HEK293T (cell line): ENCODE measurements around the gene EIF3J.

ENCODE experiments used
- CTCF ChIA-PET: fragments of 350-600 bp; formaldehyde crosslinking; extraction: SDS; loops from one replicate; lab custom pipeline; 2021; ENCODE audit warnings: antibody characterized with exemption, inconsistent platforms; lab: Yijun Ruan, JAX
- POLR2A ChIA-PET: fragments of 350-600 bp; formaldehyde crosslinking; extraction: SDS; loops from one replicate; lab custom pipeline; 2020; ENCODE audit warnings: antibody characterized with exemption, inconsistent platforms; lab: Yijun Ruan, JAX
- DNase-seq: peaks from one replicate; pipeline ENCODE4 v3.0.0; 2012; ENCODE audit warnings: mixed read lengths; ENCODE audit errors: extremely low spot score
- ARNT ChIP-seq: fragments of 450-650 bp; IDR thresholded peaks from 2 replicates; pipeline ENCODE4 v1.6.1; 2017; ENCODE audit warnings: mild to moderate bottlenecking
- BHLHE40 ChIP-seq: fragments of 450-650 bp; IDR thresholded peaks from 2 replicates; pipeline ENCODE4 v1.6.1; 2016; ENCODE audit warnings: mild to moderate bottlenecking, moderate library complexity, borderline replicate concordance
- CTBP1 ChIP-seq: fragments of 450-650 bp; IDR thresholded peaks from 2 replicates; pipeline ENCODE4 v1.6.1; 2016; ENCODE audit warnings: borderline replicate concordance
- ELF4 ChIP-seq: fragments of 450-650 bp; IDR thresholded peaks from 2 replicates; pipeline ENCODE4 v1.6.1; 2017; ENCODE audit warnings: antibody characterized with exemption
- FOXA1 ChIP-seq: fragments of 450-650 bp; IDR thresholded peaks from 2 replicates; pipeline ENCODE4 v1.6.1; 2016; ENCODE audit warnings: mild to moderate bottlenecking
- FOXK2 ChIP-seq: fragments of 450-650 bp; IDR thresholded peaks from 2 replicates; pipeline ENCODE4 v1.6.1; 2016; ENCODE audit warnings: mild to moderate bottlenecking
- FOXM1 ChIP-seq: fragments of 450-650 bp; IDR thresholded peaks from 2 replicates; pipeline ENCODE4 v1.6.1; 2017; ENCODE audit warnings: mild to moderate bottlenecking, borderline replicate concordance
- HDGF ChIP-seq: fragments of 450-650 bp; IDR thresholded peaks from 2 replicates; pipeline ENCODE4 v1.6.1; 2017; ENCODE audit warnings: antibody characterized with exemption, borderline replicate concordance
- L3MBTL2 ChIP-seq: fragments of 450-650 bp; conservative IDR thresholded peaks from 2 replicates; pipeline ENCODE4 v1.6.1; 2016; ENCODE audit warnings: mild to moderate bottlenecking
- LEF1 ChIP-seq: fragments of 450-650 bp; IDR thresholded peaks from 2 replicates; pipeline ENCODE4 v1.6.1; 2017; ENCODE audit warnings: mild to moderate bottlenecking, borderline replicate concordance
- NFRKB ChIP-seq: fragments of 450-650 bp; IDR thresholded peaks from 2 replicates; pipeline ENCODE4 v1.6.1; 2016; ENCODE audit warnings: mild to moderate bottlenecking, moderate library complexity
- SP1 ChIP-seq: fragments of 450-650 bp; IDR thresholded peaks from 2 replicates; pipeline ENCODE4 v1.6.1; 2017
- SUZ12 ChIP-seq: fragments of 450-650 bp; IDR thresholded peaks from 2 replicates; pipeline ENCODE4 v1.6.1; 2016; ENCODE audit warnings: mild to moderate bottlenecking
- TARDBP ChIP-seq: fragments of 450-650 bp; IDR thresholded peaks from 2 replicates; pipeline ENCODE4 v1.6.1; 2016
- ZNF384 ChIP-seq: fragments of 450-650 bp; IDR thresholded peaks from 2 replicates; pipeline ENCODE4 v1.6.1; 2016
- TF ChIP-seq, protein P1 (sequence below): fragments of 450-650 bp; IDR thresholded peaks from 2 replicates; pipeline ENCODE4 v1.6.1; 2016

The EIF3J gene

DNA sequence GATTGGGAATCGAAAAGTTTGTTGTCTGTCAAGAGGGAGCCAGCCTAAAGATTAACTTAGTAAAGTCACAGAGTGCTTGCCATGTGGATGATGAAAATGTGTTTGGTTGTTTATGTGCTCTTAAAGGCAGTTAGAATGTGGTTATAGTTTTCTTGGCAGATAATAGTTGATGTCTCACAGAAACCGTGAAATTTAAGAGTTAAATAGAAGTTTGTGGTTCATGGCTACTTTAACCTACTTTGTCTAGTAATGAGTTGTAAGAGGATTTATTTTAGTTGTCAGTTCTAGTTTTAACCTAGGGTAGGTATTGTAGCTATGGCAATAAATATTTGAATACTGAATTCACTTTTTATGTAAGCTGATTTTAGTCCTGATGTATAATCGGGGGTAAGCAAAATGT is 36.4 kb upstream of the EIF3J start:
- CTCF ChIA-PET, result interaction anchor here (1.4 kb wide), 1 partner anchor 596 kb away, joined by 3 read pairs; no protein-coding TSS in a partner anchor
- TF ChIP-seq FOXK2 (no peak), TARDBP (no peak), LEF1 (no peak), L3MBTL2 (no peak), ZNF384 (no peak), ARNT (no peak), NFRKB (no peak), FOXM1 (no peak), ELF4 (no peak), HDGF (no peak), SP1 (no peak)
- TF ChIP-seq, protein P1, sequence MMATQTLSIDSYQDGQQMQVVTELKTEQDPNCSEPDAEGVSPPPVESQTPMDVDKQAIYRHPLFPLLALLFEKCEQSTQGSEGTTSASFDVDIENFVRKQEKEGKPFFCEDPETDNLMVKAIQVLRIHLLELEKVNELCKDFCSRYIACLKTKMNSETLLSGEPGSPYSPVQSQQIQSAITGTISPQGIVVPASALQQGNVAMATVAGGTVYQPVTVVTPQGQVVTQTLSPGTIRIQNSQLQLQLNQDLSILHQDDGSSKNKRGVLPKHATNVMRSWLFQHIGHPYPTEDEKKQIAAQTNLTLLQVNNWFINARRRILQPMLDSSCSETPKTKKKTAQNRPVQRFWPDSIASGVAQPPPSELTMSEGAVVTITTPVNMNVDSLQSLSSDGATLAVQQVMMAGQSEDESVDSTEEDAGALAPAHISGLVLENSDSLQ, result no peak
- DNase-seq, result no peak
- POLR2A ChIA-PET, result interaction anchor here (1.4 kb wide), 1 partner anchor 37 kb away, joined by 4 read pairs; the partner anchor contains the start of gene EIF3J

GRCh38 chr15:44501768-44502366 is 35.1 kb upstream of the EIF3J start:
- POLR2A ChIA-PET, result interaction anchor here (1.0 to 1.4 kb wide), 3 partner anchors 35 to 75 kb away, joined by 4 to 5 read pairs (median 5); partner anchors contain the start of genes CTDSPL2 and EIF3J
- DNase-seq, result peak; percentile 14
- no peak for TF ChIP-seq NFRKB
- no peak for TF ChIP-seq TARDBP
- TF ChIP-seq ELF4, result no peak
- no peak for TF ChIP-seq FOXA1
- no peak for TF ChIP-seq FOXM1
- TF ChIP-seq BHLHE40, result no peak
- TF ChIP-seq HDGF, result no peak
- no peak for TF ChIP-seq ZNF384
- no peak for TF ChIP-seq FOXK2
- TF ChIP-seq SP1, result no peak
- no peak for TF ChIP-seq CTBP1
- TF ChIP-seq, protein P1, result no peak
- TF ChIP-seq ARNT, result no peak
- TF ChIP-seq SUZ12, result no peak
- CTCF ChIA-PET, result interaction anchor here (0.8 to 1.4 kb wide), 5 partner anchors 15 to 598 kb away, joined by 3 read pairs; no protein-coding TSS in a partner anchor

- POLR2A ChIA-PET, result no interaction called here
These were observed 20.5 kb upstream of the EIF3J start for GRCh38 chr15:44516436-44516835.

DNA sequence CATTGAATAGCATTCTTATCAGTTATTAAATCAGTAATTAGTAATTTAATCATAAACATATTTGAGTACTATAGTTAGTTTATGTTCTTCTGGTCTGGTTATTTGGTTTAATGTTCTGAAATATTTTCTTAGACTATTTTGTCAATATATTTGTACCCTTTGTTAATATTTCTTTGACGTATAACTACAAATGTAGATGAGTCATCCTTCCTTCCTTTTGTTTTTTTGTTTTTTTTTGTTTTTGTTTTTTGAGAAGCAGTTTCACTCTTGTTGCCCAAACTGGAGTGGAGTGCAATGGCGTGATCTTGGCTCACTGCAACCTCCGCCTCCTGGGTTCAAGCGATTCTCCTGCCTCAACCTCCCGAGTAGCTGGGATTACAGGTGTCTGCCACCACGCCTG is 17.4 kb upstream of the EIF3J start:
- CTCF ChIA-PET, result no interaction called here
- no peak for TF ChIP-seq SUZ12
- no peak for TF ChIP-seq L3MBTL2
- TF ChIP-seq CTBP1, result no peak
- TF ChIP-seq, protein P1, result no peak
- TF ChIP-seq FOXA1, result no peak
- no peak for TF ChIP-seq ZNF384
- TF ChIP-seq NFRKB, result no peak
- TF ChIP-seq FOXM1, result no peak
- no peak for TF ChIP-seq ARNT
- TF ChIP-seq BHLHE40, result no peak
- TF ChIP-seq TARDBP, result no peak
- no peak for TF ChIP-seq LEF1
- TF ChIP-seq SP1, result no peak
- no peak for TF ChIP-seq ELF4
- TF ChIP-seq HDGF, result no peak
- TF ChIP-seq FOXK2, result no peak
- POLR2A ChIA-PET, result no interaction called here

More at GRCh38 chr15:44516436-44516835, 20.5 kb upstream of the EIF3J start:
- CTCF ChIA-PET, result interaction anchor here (0.6 kb wide), 1 partner anchor 15 kb away, joined by 3 read pairs; no protein-coding TSS in a partner anchor
- no peak for DNase-seq
- TF ChIP-seq FOXM1 (no peak), NFRKB (no peak), ARNT (no peak)

GRCh38 chr15:44525018-44525417 is 11.9 kb upstream of the EIF3J start:
- POLR2A ChIA-PET, result no interaction called here
- TF ChIP-seq TARDBP (no peak), ZNF384 (no peak), LEF1 (no peak), SP1 (no peak), SUZ12 (no peak), NFRKB (no peak), ELF4 (no peak), ARNT (no peak), FOXM1 (no peak), L3MBTL2 (no peak), FOXK2 (no peak)
- TF ChIP-seq, protein P1, result no peak
- DNase-seq, result no peak
- CTCF ChIA-PET, result no interaction called here

More for the DNA sequence above, 17.4 kb upstream of the EIF3J start:
- no peak for DNase-seq

DNA sequence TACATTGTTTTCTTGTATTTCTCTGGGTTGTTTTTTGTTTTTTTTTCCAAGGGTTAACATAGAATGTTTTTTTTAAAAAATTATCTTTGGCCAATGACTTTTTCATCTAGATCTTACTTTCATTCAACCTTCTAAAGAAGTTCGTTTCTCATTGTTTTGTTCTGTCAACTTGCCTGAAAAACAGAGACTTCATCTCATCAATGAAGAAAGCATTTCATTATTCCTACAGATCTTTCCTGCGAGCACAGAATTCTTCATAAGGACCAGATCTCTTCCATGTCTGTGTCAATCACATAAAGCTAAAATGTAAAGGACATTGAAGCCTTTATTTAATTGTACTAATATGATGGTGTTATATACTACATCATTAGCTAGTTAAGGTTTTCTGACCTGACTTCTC is 9.7 kb upstream of the EIF3J start:
- POLR2A ChIA-PET, result interaction anchor here (2.4 kb wide), 1 partner anchor 10 kb away, joined by 10 read pairs; the partner anchor contains the start of gene EIF3J
- no peak for TF ChIP-seq SP1
- TF ChIP-seq FOXK2, result no peak
- TF ChIP-seq ELF4, result no peak
- no peak for TF ChIP-seq HDGF
- no peak for TF ChIP-seq TARDBP
- no peak for TF ChIP-seq ARNT
- no peak for TF ChIP-seq FOXA1
- TF ChIP-seq CTBP1, result no peak
- TF ChIP-seq, protein P1, result no peak
- TF ChIP-seq BHLHE40, result no peak
- TF ChIP-seq ZNF384, result no peak
- no peak for TF ChIP-seq FOXM1

More for the DNA sequence above, 9.7 kb upstream of the EIF3J start:
- CTCF ChIA-PET, result no interaction called here
- no peak for DNase-seq
